CD14-positive monocyte (primary cell): Measurements from ENCODE around the gene AGXT2. TPM values are rescaled to one million over a fixed set of nuclear protein-coding genes. Genes with fewer than 3 reads are reported as not detected.

Experiments used
- DNase-seq, 3 donors: peaks; one replicate each; pipeline ENCODE4 v3.0.0-alpha.2; 2011 to 2022
- H2AFZ ChIP-seq: 2 replicates; pipeline ENCODE4 v1.6.0; 2012; ENCODE audit warnings: mild to moderate bottlenecking, low read depth, low read length, inconsistent platforms; ENCODE audit not compliant: insufficient read depth, poor library complexity, severe bottlenecking
- H3K27ac ChIP-seq, 2 donors: 1 replicate in 1 of 2; 2 replicates in 1 of 2; pipeline ENCODE4 v1.5.1; 2012 to 2013; ENCODE audit warnings: low read length in 2 of 2, control low read depth in 1 of 2, inconsistent platforms in 1 of 2, low read depth in 1 of 2, mild to moderate bottlenecking in 1 of 2
- H3K27me3 ChIP-seq, 2 donors: one replicate each; pipeline versions ENCODE4 v1.6.0 to v1.6.1; 2011 to 2013; ENCODE audit warnings: low read length in 2 of 2; ENCODE audit not compliant: control insufficient read depth in 2 of 2, insufficient read depth in 2 of 2
- H3K36me3 ChIP-seq, 2 donors: replicated peaks in 1 of 2; 1 replicate in 1 of 2; 2 replicates in 1 of 2; pipeline versions ENCODE4 v1.5.1 to v1.6.1; 2012 to 2013; ENCODE audit warnings: low read length in 2 of 2, control low read depth in 1 of 2, inconsistent platforms in 1 of 2, mild to moderate bottlenecking in 1 of 2; ENCODE audit not compliant: insufficient read depth in 2 of 2, control insufficient read depth in 1 of 2
- H3K4me1 ChIP-seq, 2 donors: 1 replicate in 1 of 2; 2 replicates in 1 of 2; pipeline versions ENCODE4 v1.5.1 to v1.6.1; 2012 to 2013; ENCODE audit warnings: low read length in 2 of 2, control low read depth in 1 of 2, inconsistent platforms in 1 of 2, mild to moderate bottlenecking in 1 of 2, moderate library complexity in 1 of 2; ENCODE audit not compliant: insufficient read depth in 2 of 2, control insufficient read depth in 1 of 2
- H3K4me2 ChIP-seq: replicated peaks from 2 replicates; pipeline ENCODE3; 2012; ENCODE audit warnings: low read length, moderate library complexity, mild to moderate bottlenecking; ENCODE audit not compliant: poor library complexity, severe bottlenecking; ENCODE audit errors: extremely low read depth
- H3K4me3 ChIP-seq, 3 experiments: fragments of 200-600 bp in 1 of 3; sonication (generic) in 1 of 3; replicated peaks in 1 of 3; 1 replicate in 2 of 3; 2 replicates in 1 of 3; pipeline ENCODE4 v1.5.1; 2011 to 2013; ENCODE audit warnings: low read length in 3 of 3, mild to moderate bottlenecking in 3 of 3, control low read depth in 2 of 3, low read depth in 2 of 3, inconsistent platforms in 1 of 3, moderate library complexity in 1 of 3
- H3K79me2 ChIP-seq: 2 replicates; pipeline ENCODE4 v1.6.0; 2012; ENCODE audit warnings: mild to moderate bottlenecking, control low read depth, inconsistent platforms, low read length, moderate library complexity; ENCODE audit not compliant: insufficient read depth
- H3K9ac ChIP-seq: 2 replicates; pipeline ENCODE4 v1.6.0; 2017; ENCODE audit warnings: low read length, mild to moderate bottlenecking; ENCODE audit not compliant: insufficient read depth, poor library complexity, severe bottlenecking
- H3K9me3 ChIP-seq, 2 donors: replicated peaks in 1 of 2; 1 replicate in 1 of 2; 2 replicates in 1 of 2; pipeline versions ENCODE4 v1.5.1 to v1.6.1; 2012 to 2013; ENCODE audit warnings: low read length in 2 of 2, control low read depth in 1 of 2; ENCODE audit not compliant: control insufficient read depth in 1 of 2, insufficient read depth in 1 of 2
- H4K20me1 ChIP-seq: 2 replicates; pipeline ENCODE4 v1.6.0; 2012; ENCODE audit warnings: mild to moderate bottlenecking, low read length, control low read depth, moderate library complexity; ENCODE audit not compliant: insufficient read depth
- H3K27ac Mint-ChIP-seq, 7 donors: one replicate each; pipeline ENCODE4 v1.8.0; 2020; ENCODE audit warnings: mild to moderate bottlenecking in 7 of 7, mixed read lengths in 7 of 7, moderate library complexity in 6 of 7, inconsistent platforms in 2 of 7
- H3K27me3 Mint-ChIP-seq, 3 donors: one replicate each; pipeline ENCODE4 v1.8.0; 2021 to 2022; ENCODE audit warnings: low read depth in 3 of 3, mild to moderate bottlenecking in 3 of 3, mixed read lengths in 3 of 3, moderate library complexity in 3 of 3, inconsistent platforms in 1 of 3
- H3K36me3 Mint-ChIP-seq, 2 donors: one replicate each; pipeline ENCODE4 v1.8.0; 2020; ENCODE audit warnings: mixed read lengths in 2 of 2, inconsistent platforms in 1 of 2, mild to moderate bottlenecking in 1 of 2
- H3K4me1 Mint-ChIP-seq: one replicate; pipeline ENCODE4 v1.8.0; 2020; ENCODE audit warnings: mild to moderate bottlenecking, mixed read lengths
- H3K4me3 Mint-ChIP-seq, 2 donors: one replicate each; pipeline ENCODE4 v1.8.0; 2020; ENCODE audit warnings: mild to moderate bottlenecking in 2 of 2, mixed read lengths in 2 of 2, moderate library complexity in 1 of 2
- H3K9me3 Mint-ChIP-seq, 7 donors: one replicate each; pipeline ENCODE4 v1.8.0; 2020 to 2022; ENCODE audit warnings: mixed read lengths in 7 of 7, mild to moderate bottlenecking in 6 of 7, moderate library complexity in 6 of 7, inconsistent platforms in 2 of 7
- CTCF ChIP-seq: fragments of 200-600 bp; IDR thresholded peaks from one replicate; pipeline ENCODE4 v1.8.0; 2022; ENCODE audit warnings: antibody characterized with exemption, mild to moderate bottlenecking
- WGBS: methylation state at CpG from one replicate; pipeline ENCODE4 v1.1.5; 2013; ENCODE audit warnings: missing lambda C conversion rate; ENCODE audit not compliant: insufficient coverage; 5-methylcytosine and 5-hydroxymethylcytosine counted together
- intact Hi-C, 2 donors: fragments of 100-400 bp; cut with micrococcal nuclease; formaldehyde crosslinking; loops; one replicate each; pipeline versions ENCODE4 v1.15.0 to v1.15.1; 2023
- polyA plus RNA-seq, 3 donors: library from polyadenylated mRNA; depleted of rRNA in 1 of 3; unstranded in 2 of 3; stranded (reverse) in 1 of 3; fragments of 300-500 nt in 2 of 3; fragments of >200 nt in 1 of 3; fragmentation: Illumina TruSeq in 2 of 3; gene quantifications; 1 replicate in 2 of 3; 2 replicates in 1 of 3; pipeline ENCODE4 v1.2.3, GENCODE V29; 2012 to 2021

The AGXT2 gene
- polyA plus RNA-seq, 3 donors, result not detected

DNA sequence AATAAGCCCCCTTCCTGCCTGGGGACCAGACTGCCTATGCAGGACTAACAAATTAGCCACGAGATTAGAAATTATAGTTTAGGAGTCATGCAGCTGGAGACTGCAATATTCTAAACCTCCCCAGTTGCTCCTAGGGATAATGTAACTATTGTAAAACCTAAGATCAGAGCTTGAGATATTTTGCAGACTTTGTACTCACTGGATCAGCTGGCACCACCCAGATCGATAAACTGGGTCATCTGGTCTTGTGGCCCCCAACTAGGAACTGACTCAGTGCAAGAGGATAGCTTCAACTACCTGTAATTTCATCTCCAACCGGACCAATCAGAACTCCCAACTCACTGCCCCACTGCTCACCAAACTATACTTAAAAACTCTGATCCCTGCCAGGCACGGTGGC is 80.2 kb downstream of the AGXT2 start:
- H3K4me1 Mint-ChIP-seq, result no peaks in the 10 kb centered on the region
- H3K36me3 ChIP-seq, result no peaks in the 10 kb centered on the region
- H3K9ac ChIP-seq, result no peak overlapping the region
- no peak overlapping the region for H2AFZ ChIP-seq
- H3K27ac ChIP-seq, result no peak overlapping the region
- intact Hi-C loops, result no loop called here
- peaks cover 10 to 16% of the 10 kb centered on the region in 2 donors for H3K9me3 ChIP-seq
- H3K9me3 Mint-ChIP-seq, result peaks cover 14 to 22% (median 15%) of the 10 kb centered on the region in 7 donors
- H3K4me3 ChIP-seq, result no peak overlapping the region
- no peaks in the 10 kb centered on the region for H3K4me1 ChIP-seq
- H3K4me3 Mint-ChIP-seq, result no peak overlapping the region
- no peak overlapping the region for H3K4me2 ChIP-seq
- H3K36me3 Mint-ChIP-seq, result peaks cover 0 to 7% of the 10 kb centered on the region in 2 donors
- H3K27me3 Mint-ChIP-seq, result peaks cover 0 to 2% (median 2%) of the 10 kb centered on the region in 3 donors
- no peaks in the 10 kb centered on the region for H3K27me3 ChIP-seq
- H3K27ac Mint-ChIP-seq, result no peak overlapping the region
- no peak for DNase-seq
- TF ChIP-seq CTCF, result no peak
- no peaks in the 10 kb centered on the region for H3K79me2 ChIP-seq
- no peaks in the 10 kb centered on the region for H4K20me1 ChIP-seq
- 100% methylated on average over 2 of the region's 4 CpGs for WGBS

GRCh38 chr5:34959323-34959722 is 88.4 kb downstream of the AGXT2 start:
- no peaks in the 10 kb centered on the region for H3K27me3 ChIP-seq
- H3K27ac ChIP-seq, result no peak overlapping the region
- no peaks in the 10 kb centered on the region for H3K4me1 ChIP-seq
- Mint-ChIP-seq H3K27me3 (peaks cover 0 to 2% (median 0%) of the 10 kb centered on the region in 3 donors), H3K9me3 (peaks cover 0 to 2% (median 0%) of the 10 kb centered on the region in 7 donors), H3K27ac (no peak overlapping the region), H3K4me3 (no peak overlapping the region), H3K36me3 (peaks cover 17 to 39% of the 10 kb centered on the region in 2 donors), H3K4me1 (no peaks in the 10 kb centered on the region)
- no peak overlapping the region for H3K4me3 ChIP-seq
- peaks cover 13 to 35% of the 10 kb centered on the region in 2 donors for H3K36me3 ChIP-seq
- no peak for TF ChIP-seq CTCF
- H3K9me3 ChIP-seq, result no peaks in the 10 kb centered on the region
- intact Hi-C loops, result no loop called here
- H4K20me1 ChIP-seq, result no peaks in the 10 kb centered on the region
- WGBS, result 80% methylated on average over 1 of the region's 1 CpG
- no peak overlapping the region for H3K9ac ChIP-seq
- DNase-seq, result no peak
- H3K4me2 ChIP-seq, result no peak overlapping the region
- no peak overlapping the region for H2AFZ ChIP-seq
- no peaks in the 10 kb centered on the region for H3K79me2 ChIP-seq
